WTC11 (cell line): Measurements from ENCODE around the gene KCND3. TPM values are rescaled to one million over a fixed set of nuclear protein-coding genes. Genes with fewer than 3 reads are reported as not detected.

Experiments used
- ATAC-seq: fragments of 200-7000 bp; cut with Tn5 transposase; 2 replicates; pipeline ENCODE4 v1.10.0; 2021; ENCODE audit warnings: mild to moderate bottlenecking, moderate library complexity
- CTCF ChIA-PET: fragments of 300-600 bp; sonication (Branson Sonifier 250); formaldehyde crosslinking; loops from one replicate; lab custom pipeline; 2021; ENCODE audit warnings: antibody characterized with exemption; lab: Charles Lee
- POLR2A ChIA-PET: fragments of 350-600 bp; sonication (Branson Sonifier 250); formaldehyde crosslinking; loops from one replicate; lab custom pipeline; 2021; ENCODE audit warnings: antibody characterized with exemption; lab: Charles Lee
- DNase-seq: peaks from one replicate; pipeline ENCODE4 v3.0.0; 2021; ENCODE audit warnings: low spot score
- H3K27ac Mint-ChIP-seq: 2 replicates; pipeline ENCODE4 v1.8.0; 2021; ENCODE audit warnings: mixed read lengths
- H3K27me3 Mint-ChIP-seq: 2 replicates; pipeline ENCODE4 v1.8.0; 2021; ENCODE audit warnings: low read depth, mild to moderate bottlenecking, moderate library complexity, mixed read lengths
- H3K36me3 Mint-ChIP-seq: 2 replicates; pipeline ENCODE4 v1.8.0; 2021; ENCODE audit warnings: mixed read lengths
- H3K4me1 Mint-ChIP-seq: 2 replicates; pipeline ENCODE4 v1.8.0; 2022; ENCODE audit warnings: mixed read lengths
- H3K4me3 Mint-ChIP-seq: 2 replicates; pipeline ENCODE4 v1.8.0; 2021; ENCODE audit warnings: mild to moderate bottlenecking, moderate library complexity, mixed read lengths
- H3K9me3 Mint-ChIP-seq: 2 replicates; pipeline ENCODE4 v1.8.0; 2021; ENCODE audit warnings: mixed read lengths
- ETV6 ChIP-seq: sonication (generic); formaldehyde crosslinking; IDR thresholded peaks from 2 replicates; pipeline ENCODE4 v1.8.1; 2022; ENCODE audit warnings: mild to moderate bottlenecking, missing genetic modification reagents
- GABPB1 ChIP-seq: sonication (generic); formaldehyde crosslinking; IDR thresholded peaks from 2 replicates; pipeline ENCODE4 v1.8.1; 2023; ENCODE audit warnings: mild to moderate bottlenecking, missing genetic modification reagents
- NFE2L1 ChIP-seq: sonication (generic); formaldehyde crosslinking; IDR thresholded peaks from 2 replicates; pipeline ENCODE4 v1.8.1; 2023; ENCODE audit warnings: missing genetic modification reagents
- NR1H2 ChIP-seq: sonication (generic); formaldehyde crosslinking; IDR thresholded peaks from 2 replicates; pipeline ENCODE4 v1.9.0; 2021; ENCODE audit warnings: mild to moderate bottlenecking, moderate library complexity, missing genetic modification reagents
- NR3C1 ChIP-seq: sonication (generic); formaldehyde crosslinking; conservative IDR thresholded peaks from 2 replicates; pipeline ENCODE4 v1.8.1; 2023; ENCODE audit warnings: low read depth, mild to moderate bottlenecking, missing genetic modification reagents
- OVOL2 ChIP-seq: fragments of 250-450 bp; sonication (Bioruptor Pico); IDR thresholded peaks from 2 replicates; pipeline ENCODE4 v1.9.0; 2021; ENCODE audit warnings: mild to moderate bottlenecking, borderline replicate concordance
- RORB ChIP-seq: fragments of 250-450 bp; sonication (Bioruptor Pico); IDR thresholded peaks from 2 replicates; pipeline ENCODE4 v1.9.0; 2021; ENCODE audit warnings: mild to moderate bottlenecking
- TEAD4 ChIP-seq: sonication (generic); formaldehyde crosslinking; IDR thresholded peaks from 2 replicates; pipeline ENCODE4 v1.8.0; 2022; ENCODE audit warnings: mild to moderate bottlenecking, missing genetic modification reagents
- TP53 ChIP-seq: sonication (generic); formaldehyde crosslinking; IDR thresholded peaks from 2 replicates; pipeline ENCODE4 v1.8.1; 2023; ENCODE audit warnings: mild to moderate bottlenecking, missing genetic modification reagents
- ZNF121 ChIP-seq: sonication (generic); formaldehyde crosslinking; IDR thresholded peaks from 2 replicates; pipeline ENCODE4 v1.8.0; 2023; ENCODE audit warnings: missing genetic modification reagents
- ZNF232 ChIP-seq: sonication (generic); formaldehyde crosslinking; IDR thresholded peaks from 2 replicates; pipeline ENCODE4 v1.8.0; 2022; ENCODE audit warnings: mild to moderate bottlenecking, missing genetic modification reagents
- ZNF263 ChIP-seq: sonication (generic); formaldehyde crosslinking; IDR thresholded peaks from 2 replicates; pipeline ENCODE4 v1.8.1; 2022; ENCODE audit warnings: low read depth, mild to moderate bottlenecking, moderate library complexity, missing genetic modification reagents
- ZNF416 ChIP-seq: fragments of 250-450 bp; sonication (Bioruptor Pico); IDR thresholded peaks from 2 replicates; pipeline ENCODE4 v1.9.0; 2021; ENCODE audit warnings: mild to moderate bottlenecking, inconsistent platforms
- ZNF671 ChIP-seq: fragments of 250-450 bp; sonication (Bioruptor Pico); IDR thresholded peaks from 2 replicates; pipeline ENCODE4 v1.8.0; 2021; ENCODE audit warnings: mild to moderate bottlenecking
- total RNA-seq: library from RNA; stranded (reverse); gene quantifications from 3 replicates; pipeline ENCODE4 v1.2.3, GENCODE V29; 2021
- TF ChIP-seq, protein P1 (sequence below): sonication (generic); formaldehyde crosslinking; IDR thresholded peaks from 2 replicates; pipeline ENCODE4 v1.8.1; 2023; ENCODE audit warnings: mild to moderate bottlenecking, missing genetic modification reagents
- TF ChIP-seq, protein P2 (sequence below): sonication (generic); formaldehyde crosslinking; IDR thresholded peaks from 2 replicates; pipeline ENCODE4 v1.8.1; 2022; ENCODE audit warnings: low read depth, mild to moderate bottlenecking, moderate library complexity, missing genetic modification reagents, borderline replicate concordance
- TF ChIP-seq, protein P3 (sequence below): sonication (generic); formaldehyde crosslinking; IDR thresholded peaks from 2 replicates; pipeline ENCODE4 v1.8.0; 2022; ENCODE audit warnings: missing genetic modification reagents
- TF ChIP-seq, protein P4 (sequence below): fragments of 250-450 bp; sonication (Bioruptor Pico); IDR thresholded peaks from 2 replicates; pipeline ENCODE4 v2.1.2; 2022; ENCODE audit warnings: mild to moderate bottlenecking, moderate library complexity
- TF ChIP-seq, protein P5 (sequence below): fragments of 200-600 bp; IDR thresholded peaks from 2 replicates; pipeline ENCODE4 v1.8.0; 2022; ENCODE audit warnings: antibody characterized with exemption

KCND3 gene
- total RNA-seq, 1 experiment from 2014 or later, result 0.35 TPM

DNA sequence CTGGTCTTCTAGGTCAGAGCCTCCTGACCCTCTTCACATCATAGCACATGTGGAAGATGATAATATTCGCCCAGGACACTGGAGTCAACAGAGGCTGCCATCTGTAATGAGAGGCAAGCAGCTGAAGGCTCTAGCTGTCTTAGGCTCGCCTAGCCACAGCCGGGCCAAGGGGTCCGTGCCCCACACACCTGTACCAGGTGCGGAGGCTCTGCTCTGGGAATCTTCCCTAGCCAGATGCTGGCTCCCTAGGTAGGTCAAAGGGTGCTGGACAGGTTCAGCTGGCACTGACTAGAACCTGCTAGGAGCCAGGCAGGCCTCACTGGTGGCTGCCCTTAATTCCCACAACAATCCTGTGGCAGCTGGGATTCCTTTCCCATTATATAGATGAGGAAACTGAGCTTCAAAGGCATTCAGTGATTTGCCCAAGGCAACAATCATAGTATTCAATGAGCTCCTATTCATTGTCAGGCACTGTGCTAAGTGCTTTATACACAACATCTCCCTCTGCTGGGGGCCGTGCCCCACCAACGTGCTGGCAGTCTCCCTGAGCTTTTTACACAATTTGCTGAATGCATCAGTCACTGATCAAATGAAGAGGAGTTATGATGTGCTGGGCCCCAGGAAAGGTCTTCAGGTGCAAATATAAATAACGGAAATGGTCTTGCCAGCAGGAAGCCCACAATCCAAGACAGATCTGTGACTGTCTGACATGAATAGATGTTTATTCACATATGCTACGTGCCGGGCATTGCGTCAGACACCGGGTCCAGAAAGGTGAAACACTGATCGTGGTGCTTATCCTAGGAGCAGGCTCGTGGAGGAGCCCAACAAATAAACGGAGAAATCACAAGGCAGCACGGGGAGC is 175.8 kb downstream of the KCND3 start:
- CTCF ChIA-PET, result interaction anchor here (0.8 to 1.9 kb wide), 13 partner anchors 10 to 523 kb away, joined by 3 to 10 read pairs (median 4); partner anchors contain the start of gene INKA2
- 0 out of 2 replicates have a peak, but pooled peaks cover 4% of the 10 kb centered on the region for H3K4me1 Mint-ChIP-seq
- no peak overlapping the region for H3K4me3 Mint-ChIP-seq
- peak; percentile 24; the same call in 1 of the 2 replicates for ATAC-seq
- H3K36me3 Mint-ChIP-seq, result no peaks in the 10 kb centered on the region
- H3K9me3 Mint-ChIP-seq, result no peaks in the 10 kb centered on the region
- no peak overlapping the region for H3K27ac Mint-ChIP-seq
- no peak for TF ChIP-seq TEAD4 (CRISPR knock-in tag)
- TF ChIP-seq GABPB1 (CRISPR knock-in tag), result peak; percentile 65; the same call in 1 of the 2 replicates
- TF ChIP-seq, protein P1, sequence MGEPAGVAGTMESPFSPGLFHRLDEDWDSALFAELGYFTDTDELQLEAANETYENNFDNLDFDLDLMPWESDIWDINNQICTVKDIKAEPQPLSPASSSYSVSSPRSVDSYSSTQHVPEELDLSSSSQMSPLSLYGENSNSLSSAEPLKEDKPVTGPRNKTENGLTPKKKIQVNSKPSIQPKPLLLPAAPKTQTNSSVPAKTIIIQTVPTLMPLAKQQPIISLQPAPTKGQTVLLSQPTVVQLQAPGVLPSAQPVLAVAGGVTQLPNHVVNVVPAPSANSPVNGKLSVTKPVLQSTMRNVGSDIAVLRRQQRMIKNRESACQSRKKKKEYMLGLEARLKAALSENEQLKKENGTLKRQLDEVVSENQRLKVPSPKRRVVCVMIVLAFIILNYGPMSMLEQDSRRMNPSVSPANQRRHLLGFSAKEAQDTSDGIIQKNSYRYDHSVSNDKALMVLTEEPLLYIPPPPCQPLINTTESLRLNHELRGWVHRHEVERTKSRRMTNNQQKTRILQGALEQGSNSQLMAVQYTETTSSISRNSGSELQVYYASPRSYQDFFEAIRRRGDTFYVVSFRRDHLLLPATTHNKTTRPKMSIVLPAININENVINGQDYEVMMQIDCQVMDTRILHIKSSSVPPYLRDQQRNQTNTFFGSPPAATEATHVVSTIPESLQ (CRISPR knock-in tag), result no peak
- TF ChIP-seq, protein P2, sequence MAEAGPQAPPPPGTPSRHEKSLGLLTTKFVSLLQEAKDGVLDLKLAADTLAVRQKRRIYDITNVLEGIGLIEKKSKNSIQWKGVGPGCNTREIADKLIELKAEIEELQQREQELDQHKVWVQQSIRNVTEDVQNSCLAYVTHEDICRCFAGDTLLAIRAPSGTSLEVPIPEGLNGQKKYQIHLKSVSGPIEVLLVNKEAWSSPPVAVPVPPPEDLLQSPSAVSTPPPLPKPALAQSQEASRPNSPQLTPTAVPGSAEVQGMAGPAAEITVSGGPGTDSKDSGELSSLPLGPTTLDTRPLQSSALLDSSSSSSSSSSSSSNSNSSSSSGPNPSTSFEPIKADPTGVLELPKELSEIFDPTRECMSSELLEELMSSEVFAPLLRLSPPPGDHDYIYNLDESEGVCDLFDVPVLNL (CRISPR knock-in tag), result no peak
- TF ChIP-seq ZNF121 (CRISPR knock-in tag), result no peak
- no peak for TF ChIP-seq RORB (CRISPR knock-in tag)
- DNase-seq, result peak; percentile 27
- 0 out of 2 replicates have a peak, but pooled peaks cover 3% of the 10 kb centered on the region for H3K27me3 Mint-ChIP-seq
- POLR2A ChIA-PET, result no interaction called here

DNA sequence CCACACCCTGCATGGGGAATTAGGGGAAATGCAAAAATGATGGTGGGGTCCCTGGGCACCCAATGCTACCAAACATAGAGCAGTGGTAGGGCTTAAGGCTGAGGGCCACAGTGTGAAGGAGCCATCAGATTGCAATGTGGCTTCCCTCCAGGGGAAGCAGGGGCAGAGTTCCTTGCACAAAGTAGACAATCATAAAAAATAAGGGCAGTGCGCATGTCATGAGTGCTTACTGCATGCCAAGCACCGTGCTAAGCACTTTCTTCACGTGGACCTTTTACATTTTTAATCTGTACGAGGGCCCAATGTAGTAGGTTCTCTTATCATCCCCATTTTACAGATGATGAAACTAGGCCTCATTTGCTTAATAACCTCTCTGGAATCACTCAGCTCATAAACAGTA is 177.2 kb downstream of the KCND3 start:
- Mint-ChIP-seq H3K4me1 (0 out of 2 replicates have a peak, but pooled peaks cover 4% of the 10 kb centered on the region), H3K27ac (no peak overlapping the region), H3K9me3 (no peaks in the 10 kb centered on the region), H3K36me3 (no peaks in the 10 kb centered on the region), H3K27me3 (0 out of 2 replicates have a peak, but pooled peaks cover 3% of the 10 kb centered on the region), H3K4me3 (no peak overlapping the region)
- TF ChIP-seq, protein P3, sequence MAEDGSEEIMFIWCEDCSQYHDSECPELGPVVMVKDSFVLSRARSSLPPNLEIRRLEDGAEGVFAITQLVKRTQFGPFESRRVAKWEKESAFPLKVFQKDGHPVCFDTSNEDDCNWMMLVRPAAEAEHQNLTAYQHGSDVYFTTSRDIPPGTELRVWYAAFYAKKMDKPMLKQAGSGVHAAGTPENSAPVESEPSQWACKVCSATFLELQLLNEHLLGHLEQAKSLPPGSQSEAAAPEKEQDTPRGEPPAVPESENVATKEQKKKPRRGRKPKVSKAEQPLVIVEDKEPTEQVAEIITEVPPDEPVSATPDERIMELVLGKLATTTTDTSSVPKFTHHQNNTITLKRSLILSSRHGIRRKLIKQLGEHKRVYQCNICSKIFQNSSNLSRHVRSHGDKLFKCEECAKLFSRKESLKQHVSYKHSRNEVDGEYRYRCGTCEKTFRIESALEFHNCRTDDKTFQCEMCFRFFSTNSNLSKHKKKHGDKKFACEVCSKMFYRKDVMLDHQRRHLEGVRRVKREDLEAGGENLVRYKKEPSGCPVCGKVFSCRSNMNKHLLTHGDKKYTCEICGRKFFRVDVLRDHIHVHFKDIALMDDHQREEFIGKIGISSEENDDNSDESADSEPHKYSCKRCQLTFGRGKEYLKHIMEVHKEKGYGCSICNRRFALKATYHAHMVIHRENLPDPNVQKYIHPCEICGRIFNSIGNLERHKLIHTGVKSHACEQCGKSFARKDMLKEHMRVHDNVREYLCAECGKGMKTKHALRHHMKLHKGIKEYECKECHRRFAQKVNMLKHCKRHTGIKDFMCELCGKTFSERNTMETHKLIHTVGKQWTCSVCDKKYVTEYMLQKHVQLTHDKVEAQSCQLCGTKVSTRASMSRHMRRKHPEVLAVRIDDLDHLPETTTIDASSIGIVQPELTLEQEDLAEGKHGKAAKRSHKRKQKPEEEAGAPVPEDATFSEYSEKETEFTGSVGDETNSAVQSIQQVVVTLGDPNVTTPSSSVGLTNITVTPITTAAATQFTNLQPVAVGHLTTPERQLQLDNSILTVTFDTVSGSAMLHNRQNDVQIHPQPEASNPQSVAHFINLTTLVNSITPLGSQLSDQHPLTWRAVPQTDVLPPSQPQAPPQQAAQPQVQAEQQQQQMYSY (CRISPR knock-in tag), result no peak
- no peak for TF ChIP-seq TP53 (CRISPR knock-in tag)
- TF ChIP-seq OVOL2 (CRISPR knock-in tag), result no peak
- no peak for TF ChIP-seq RORB (CRISPR knock-in tag)
- TF ChIP-seq, protein P1 (CRISPR knock-in tag), result no peak
- TF ChIP-seq, protein P4, sequence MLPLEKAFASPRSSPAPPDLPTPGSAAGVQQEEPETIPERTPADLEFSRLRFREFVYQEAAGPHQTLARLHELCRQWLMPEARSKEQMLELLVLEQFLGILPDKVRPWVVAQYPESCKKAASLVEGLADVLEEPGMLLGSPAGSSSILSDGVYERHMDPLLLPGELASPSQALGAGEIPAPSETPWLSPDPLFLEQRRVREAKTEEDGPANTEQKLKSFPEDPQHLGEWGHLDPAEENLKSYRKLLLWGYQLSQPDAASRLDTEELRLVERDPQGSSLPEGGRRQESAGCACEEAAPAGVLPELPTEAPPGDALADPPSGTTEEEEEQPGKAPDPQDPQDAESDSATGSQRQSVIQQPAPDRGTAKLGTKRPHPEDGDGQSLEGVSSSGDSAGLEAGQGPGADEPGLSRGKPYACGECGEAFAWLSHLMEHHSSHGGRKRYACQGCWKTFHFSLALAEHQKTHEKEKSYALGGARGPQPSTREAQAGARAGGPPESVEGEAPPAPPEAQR (CRISPR knock-in tag), result no peak
- no peak for TF ChIP-seq NR3C1 (CRISPR knock-in tag)
- TF ChIP-seq ZNF263, result no peak
- no peak for TF ChIP-seq GABPB1 (CRISPR knock-in tag)
- TF ChIP-seq, protein P2 (CRISPR knock-in tag), result no peak
- TF ChIP-seq ZNF416, result no peak
- no peak for TF ChIP-seq NR1H2 (CRISPR knock-in tag)
- no peak for TF ChIP-seq NFE2L1 (CRISPR knock-in tag)
- TF ChIP-seq, protein P5, sequence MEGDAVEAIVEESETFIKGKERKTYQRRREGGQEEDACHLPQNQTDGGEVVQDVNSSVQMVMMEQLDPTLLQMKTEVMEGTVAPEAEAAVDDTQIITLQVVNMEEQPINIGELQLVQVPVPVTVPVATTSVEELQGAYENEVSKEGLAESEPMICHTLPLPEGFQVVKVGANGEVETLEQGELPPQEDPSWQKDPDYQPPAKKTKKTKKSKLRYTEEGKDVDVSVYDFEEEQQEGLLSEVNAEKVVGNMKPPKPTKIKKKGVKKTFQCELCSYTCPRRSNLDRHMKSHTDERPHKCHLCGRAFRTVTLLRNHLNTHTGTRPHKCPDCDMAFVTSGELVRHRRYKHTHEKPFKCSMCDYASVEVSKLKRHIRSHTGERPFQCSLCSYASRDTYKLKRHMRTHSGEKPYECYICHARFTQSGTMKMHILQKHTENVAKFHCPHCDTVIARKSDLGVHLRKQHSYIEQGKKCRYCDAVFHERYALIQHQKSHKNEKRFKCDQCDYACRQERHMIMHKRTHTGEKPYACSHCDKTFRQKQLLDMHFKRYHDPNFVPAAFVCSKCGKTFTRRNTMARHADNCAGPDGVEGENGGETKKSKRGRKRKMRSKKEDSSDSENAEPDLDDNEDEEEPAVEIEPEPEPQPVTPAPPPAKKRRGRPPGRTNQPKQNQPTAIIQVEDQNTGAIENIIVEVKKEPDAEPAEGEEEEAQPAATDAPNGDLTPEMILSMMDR, result no peak
- TF ChIP-seq ZNF671 (CRISPR knock-in tag), result no peak
- TF ChIP-seq ETV6, result no peak
- no peak for TF ChIP-seq ZNF232 (CRISPR knock-in tag)
- POLR2A ChIA-PET, result no interaction called here
- no peak for ATAC-seq
- CTCF ChIA-PET, result no interaction called here
- DNase-seq, result no peak
